HG02763 (cell line): ENCODE measurements around the gene CUX1.

Experiments used
- ATAC-seq: cut with Tn5 transposase; IDR thresholded peaks from one replicate; pipeline ENCODE4 v1.9.1; 2021; ENCODE audit warnings: mild to moderate bottlenecking, moderate library complexity; ENCODE audit not compliant: unreplicated experiment

CUX1 gene

GRCh38 chr7:102275123-102275703, 457.8 kb downstream of the CUX1 start:
- ATAC-seq, result no peak

GRCh38 chr7:102277901-102278300, 460.5 kb downstream of the CUX1 start:
- no peak for ATAC-seq

GRCh38 chr7:102279537-102280400, 462.3 kb downstream of the CUX1 start:
- ATAC-seq, result peak; percentile 39

- no peak for ATAC-seq
Observed at GRCh38 chr7:102280521-102280920, 463.1 kb downstream of the CUX1 start.

- no peak for ATAC-seq
Observed at GRCh38 chr7:102281785-102282184, 464.4 kb downstream of the CUX1 start.

- ATAC-seq, result no peak
Observed at GRCh38 chr7:102282465-102283362, 465.3 kb downstream of the CUX1 start.

- no peak for ATAC-seq
Observed at GRCh38 chr7:102283477-102284189, 466.2 kb downstream of the CUX1 start.

GRCh38 chr7:102284399-102284798, 467.0 kb downstream of the CUX1 start:
- ATAC-seq, result no peak

- ATAC-seq, result no peak
Observed at GRCh38 chr7:102284891-102285539, 467.6 kb downstream of the CUX1 start.

GRCh38 chr7:102285540-102286236, 468.3 kb downstream of the CUX1 start:
- no peak for ATAC-seq

- peak; percentile 19 for ATAC-seq
Observed at GRCh38 chr7:102286237-102287110, 469.0 kb downstream of the CUX1 start, which contains the start of gene SH2B2. Gene SH2B2, plus strand, starts transcription at chr7:102286868. Its CDS starts 13,683 bp downstream, at chr7:102300551.

GRCh38 chr7:102287111-102287980, 469.9 kb downstream of the CUX1 start:
- peak; percentile 2 for ATAC-seq

GRCh38 chr7:102287981-102288278, 470.5 kb downstream of the CUX1 start:
- ATAC-seq, result no peak

- no peak for ATAC-seq
Observed at GRCh38 chr7:102288285-102288930, 471.0 kb downstream of the CUX1 start.

- ATAC-seq, result no peak
Observed at GRCh38 chr7:102289057-102289456, 471.6 kb downstream of the CUX1 start.

- ATAC-seq, result peak; percentile 35
Observed at GRCh38 chr7:102291056-102291915, 473.9 kb downstream of the CUX1 start.
